Neuron (in vitro differentiated cells): ENCODE data around the gene CEMIP.
"Not testable (repeated sequence)": the region's sequence is repeated elsewhere in the genome, so short reads cannot be mapped to it uniquely, and the experiment has no call there.

ENCODE experiments used
- H2AFZ ChIP-seq: one replicate; pipeline ENCODE4 v1.6.1; 2013; ENCODE audit warnings: low read depth, mild to moderate bottlenecking, inconsistent platforms, low read length, moderate library complexity
- H3K27me3 ChIP-seq: one replicate; pipeline ENCODE4 v1.6.1; 2013; ENCODE audit warnings: low read length; ENCODE audit not compliant: insufficient read depth
- H3K36me3 ChIP-seq: one replicate; pipeline ENCODE4 v1.6.1; 2013; ENCODE audit warnings: low read length; ENCODE audit not compliant: insufficient read depth
- H3K4me1 ChIP-seq: one replicate; pipeline ENCODE4 v1.6.1; 2013; ENCODE audit warnings: low read length; ENCODE audit not compliant: insufficient read depth
- H3K4me3 ChIP-seq: 2 replicates; pipeline ENCODE4 v1.5.1; 2013; ENCODE audit warnings: mild to moderate bottlenecking, low read length, moderate library complexity
- H3K9me3 ChIP-seq: one replicate; pipeline ENCODE4 v1.6.1; 2013; ENCODE audit warnings: low read length

The CEMIP gene

GRCh38 chr15:80745888-80746287, 33.3 kb upstream of the CEMIP start:
- Histone ChIP-seq H3K4me3 (no peak overlapping the region), H3K36me3 (no peaks in the 10 kb centered on the region), H2AFZ (no peak overlapping the region), H3K9me3 (no peaks in the 10 kb centered on the region), H3K4me1 (peaks cover 57% of the 10 kb centered on the region), H3K27me3 (no peaks in the 10 kb centered on the region)

GRCh38 chr15:80747317-80748053, 31.7 kb upstream of the CEMIP start:
- Histone ChIP-seq H3K36me3 (no peaks in the 10 kb centered on the region), H3K9me3 (no peaks in the 10 kb centered on the region), H3K27me3 (no peaks in the 10 kb centered on the region), H3K4me3 (peak overlapping the region; percentile 6), H3K4me1 (peaks cover 70% of the 10 kb centered on the region), H2AFZ (no peak overlapping the region)

GRCh38 chr15:80749589-80749988, 29.6 kb upstream of the CEMIP start:
- Histone ChIP-seq H2AFZ (no peak overlapping the region), H3K9me3 (no peaks in the 10 kb centered on the region), H3K4me1 (peaks cover 70% of the 10 kb centered on the region), H3K27me3 (no peaks in the 10 kb centered on the region), H3K36me3 (peaks cover 7% of the 10 kb centered on the region), H3K4me3 (no peak overlapping the region)

GRCh38 chr15:80750575-80750974, 28.6 kb upstream of the CEMIP start:
- no peak overlapping the region for H3K4me3 ChIP-seq
- H3K9me3 ChIP-seq, result no peaks in the 10 kb centered on the region
- H3K27me3 ChIP-seq, result no peaks in the 10 kb centered on the region
- peaks cover 67% of the 10 kb centered on the region for H3K4me1 ChIP-seq
- H2AFZ ChIP-seq, result no peak overlapping the region
- peaks cover 8% of the 10 kb centered on the region for H3K36me3 ChIP-seq

- Histone ChIP-seq H3K4me3 (no peak overlapping the region), H3K9me3 (no peaks in the 10 kb centered on the region), H3K27me3 (no peaks in the 10 kb centered on the region), H2AFZ (no peak overlapping the region), H3K4me1 (peaks cover 59% of the 10 kb centered on the region), H3K36me3 (peaks cover 8% of the 10 kb centered on the region)
Measured at GRCh38 chr15:80752204-80752603, 27.0 kb upstream of the CEMIP start.

GRCh38 chr15:80753161-80753560, 26.0 kb upstream of the CEMIP start:
- H3K4me3 ChIP-seq, result no peak overlapping the region
- peaks cover 8% of the 10 kb centered on the region for H3K36me3 ChIP-seq
- no peak overlapping the region for H2AFZ ChIP-seq
- H3K27me3 ChIP-seq, result no peaks in the 10 kb centered on the region
- H3K4me1 ChIP-seq, result peaks cover 49% of the 10 kb centered on the region
- no peaks in the 10 kb centered on the region for H3K9me3 ChIP-seq

GRCh38 chr15:80754014-80754413, 25.2 kb upstream of the CEMIP start:
- Histone ChIP-seq H2AFZ (no peak overlapping the region), H3K4me1 (peaks cover 43% of the 10 kb centered on the region), H3K36me3 (peaks cover 8% of the 10 kb centered on the region), H3K4me3 (no peak overlapping the region), H3K9me3 (no peaks in the 10 kb centered on the region), H3K27me3 (no peaks in the 10 kb centered on the region)

- H3K4me1 ChIP-seq, result peaks cover 25% of the 10 kb centered on the region
- no peaks in the 10 kb centered on the region for H3K9me3 ChIP-seq
- H3K27me3 ChIP-seq, result no peaks in the 10 kb centered on the region
- no peak overlapping the region for H2AFZ ChIP-seq
- H3K4me3 ChIP-seq, result no peak overlapping the region
- H3K36me3 ChIP-seq, result peaks cover 8% of the 10 kb centered on the region
Measured at GRCh38 chr15:80755885-80756284, 23.3 kb upstream of the CEMIP start.

GRCh38 chr15:80758130-80758745, 20.9 kb upstream of the CEMIP start:
- H3K4me3 ChIP-seq, result no peak overlapping the region
- peaks cover 10% of the 10 kb centered on the region for H3K4me1 ChIP-seq
- no peaks in the 10 kb centered on the region for H3K27me3 ChIP-seq
- no peak overlapping the region for H2AFZ ChIP-seq
- H3K36me3 ChIP-seq, result peaks cover 8% of the 10 kb centered on the region
- H3K9me3 ChIP-seq, result no peaks in the 10 kb centered on the region

GRCh38 chr15:80760960-80761359, 18.2 kb upstream of the CEMIP start:
- Histone ChIP-seq H3K27me3 (no peaks in the 10 kb centered on the region), H3K4me3 (no peak overlapping the region), H2AFZ (no peak overlapping the region), H3K9me3 (no peaks in the 10 kb centered on the region), H3K36me3 (no peaks in the 10 kb centered on the region), H3K4me1 (no peaks in the 10 kb centered on the region)

- Histone ChIP-seq H3K27me3 (no peaks in the 10 kb centered on the region), H3K9me3 (no peaks in the 10 kb centered on the region), H3K4me3 (no peak overlapping the region), H3K36me3 (no peaks in the 10 kb centered on the region), H3K4me1 (no peaks in the 10 kb centered on the region), H2AFZ (no peak overlapping the region)
Measured at GRCh38 chr15:80761754-80762153, 17.4 kb upstream of the CEMIP start.

- not testable (repeated sequence) for H3K4me1 ChIP-seq, H3K36me3 ChIP-seq, H3K9me3 ChIP-seq, H3K27me3 ChIP-seq, H2AFZ ChIP-seq, H3K4me3 ChIP-seq
Measured at GRCh38 chr15:80763235-80763634, 15.9 kb upstream of the CEMIP start.

GRCh38 chr15:80764535-80764934, 14.6 kb upstream of the CEMIP start:
- H3K4me3 ChIP-seq, result no peak overlapping the region
- H2AFZ ChIP-seq, result no peak overlapping the region
- peaks cover 10% of the 10 kb centered on the region for H3K4me1 ChIP-seq
- H3K9me3 ChIP-seq, result no peaks in the 10 kb centered on the region
- H3K36me3 ChIP-seq, result no peaks in the 10 kb centered on the region
- H3K27me3 ChIP-seq, result no peaks in the 10 kb centered on the region

GRCh38 chr15:80766275-80766674, 12.9 kb upstream of the CEMIP start:
- H3K36me3 ChIP-seq, result no peaks in the 10 kb centered on the region
- no peak overlapping the region for H2AFZ ChIP-seq
- no peaks in the 10 kb centered on the region for H3K9me3 ChIP-seq
- no peaks in the 10 kb centered on the region for H3K27me3 ChIP-seq
- H3K4me1 ChIP-seq, result peaks cover 15% of the 10 kb centered on the region
- H3K4me3 ChIP-seq, result no peak overlapping the region
